Central memory CD4-positive, alpha-beta T cell (primary cell): ENCODE results near the gene DHX30.
"Not testable (repeated sequence)": the region's sequence is repeated elsewhere in the genome, so short reads cannot be mapped to it uniquely, and the experiment has no call there.

Experiments used
- DNase-seq: peaks from one replicate; pipeline ENCODE4 v3.0.0; 2022
- total RNA-seq, 3 experiments: gene quantifications; one replicate each; lab custom pipeline; 2026; lab: John Stamatoyannopoulos, UW

Gene DHX30, protein sequence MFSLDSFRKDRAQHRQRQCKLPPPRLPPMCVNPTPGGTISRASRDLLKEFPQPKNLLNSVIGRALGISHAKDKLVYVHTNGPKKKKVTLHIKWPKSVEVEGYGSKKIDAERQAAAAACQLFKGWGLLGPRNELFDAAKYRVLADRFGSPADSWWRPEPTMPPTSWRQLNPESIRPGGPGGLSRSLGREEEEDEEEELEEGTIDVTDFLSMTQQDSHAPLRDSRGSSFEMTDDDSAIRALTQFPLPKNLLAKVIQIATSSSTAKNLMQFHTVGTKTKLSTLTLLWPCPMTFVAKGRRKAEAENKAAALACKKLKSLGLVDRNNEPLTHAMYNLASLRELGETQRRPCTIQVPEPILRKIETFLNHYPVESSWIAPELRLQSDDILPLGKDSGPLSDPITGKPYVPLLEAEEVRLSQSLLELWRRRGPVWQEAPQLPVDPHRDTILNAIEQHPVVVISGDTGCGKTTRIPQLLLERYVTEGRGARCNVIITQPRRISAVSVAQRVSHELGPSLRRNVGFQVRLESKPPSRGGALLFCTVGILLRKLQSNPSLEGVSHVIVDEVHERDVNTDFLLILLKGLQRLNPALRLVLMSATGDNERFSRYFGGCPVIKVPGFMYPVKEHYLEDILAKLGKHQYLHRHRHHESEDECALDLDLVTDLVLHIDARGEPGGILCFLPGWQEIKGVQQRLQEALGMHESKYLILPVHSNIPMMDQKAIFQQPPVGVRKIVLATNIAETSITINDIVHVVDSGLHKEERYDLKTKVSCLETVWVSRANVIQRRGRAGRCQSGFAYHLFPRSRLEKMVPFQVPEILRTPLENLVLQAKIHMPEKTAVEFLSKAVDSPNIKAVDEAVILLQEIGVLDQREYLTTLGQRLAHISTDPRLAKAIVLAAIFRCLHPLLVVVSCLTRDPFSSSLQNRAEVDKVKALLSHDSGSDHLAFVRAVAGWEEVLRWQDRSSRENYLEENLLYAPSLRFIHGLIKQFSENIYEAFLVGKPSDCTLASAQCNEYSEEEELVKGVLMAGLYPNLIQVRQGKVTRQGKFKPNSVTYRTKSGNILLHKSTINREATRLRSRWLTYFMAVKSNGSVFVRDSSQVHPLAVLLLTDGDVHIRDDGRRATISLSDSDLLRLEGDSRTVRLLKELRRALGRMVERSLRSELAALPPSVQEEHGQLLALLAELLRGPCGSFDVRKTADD
- 113 to 312 (median 126) reads per million in 3 experiments for total RNA-seq

DNA sequence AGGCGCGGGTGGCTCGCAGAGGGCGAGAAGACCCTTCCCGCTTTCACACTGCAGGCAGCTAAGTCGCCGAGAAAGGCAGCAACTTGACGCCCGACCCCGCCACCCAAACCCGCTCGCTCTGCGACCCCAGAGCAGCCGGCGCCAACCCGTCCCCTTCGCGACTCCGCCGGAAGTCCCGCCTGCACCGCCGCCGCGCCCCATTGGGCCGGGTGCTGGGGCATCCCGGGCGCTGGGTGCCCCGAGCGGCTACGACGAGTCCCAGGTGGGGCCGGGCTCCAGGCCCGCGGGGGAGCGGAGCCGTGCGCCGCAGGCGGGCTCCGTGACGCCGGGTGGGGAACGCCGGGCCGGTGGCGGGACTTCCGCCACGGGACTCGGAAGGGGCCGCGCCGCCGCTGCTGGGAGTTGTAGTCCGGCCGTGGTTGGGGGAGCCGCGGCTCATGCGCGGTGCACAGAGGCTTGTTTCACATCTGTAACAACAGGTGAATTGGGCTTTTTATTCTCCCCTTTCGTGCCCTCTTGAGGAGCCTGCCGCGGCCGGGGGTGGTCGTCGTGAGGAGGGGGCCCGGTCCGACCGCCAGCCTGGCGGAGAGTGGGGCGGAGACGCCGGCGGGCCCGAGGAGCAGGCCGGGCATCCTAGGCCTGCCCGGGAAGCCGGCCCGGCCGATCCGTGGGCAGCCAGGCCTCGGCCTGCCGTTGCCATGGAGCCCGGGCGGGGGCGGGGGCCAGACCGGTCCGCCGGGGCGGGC lies at the start of gene DHX30:
DHX30 (plus strand) TSS at position 405 of the 746 bp plus-strand sequence. CDS start 7,546 bp downstream, outside the sequence.
- DNase-seq, result peak; percentile 83

DNA sequence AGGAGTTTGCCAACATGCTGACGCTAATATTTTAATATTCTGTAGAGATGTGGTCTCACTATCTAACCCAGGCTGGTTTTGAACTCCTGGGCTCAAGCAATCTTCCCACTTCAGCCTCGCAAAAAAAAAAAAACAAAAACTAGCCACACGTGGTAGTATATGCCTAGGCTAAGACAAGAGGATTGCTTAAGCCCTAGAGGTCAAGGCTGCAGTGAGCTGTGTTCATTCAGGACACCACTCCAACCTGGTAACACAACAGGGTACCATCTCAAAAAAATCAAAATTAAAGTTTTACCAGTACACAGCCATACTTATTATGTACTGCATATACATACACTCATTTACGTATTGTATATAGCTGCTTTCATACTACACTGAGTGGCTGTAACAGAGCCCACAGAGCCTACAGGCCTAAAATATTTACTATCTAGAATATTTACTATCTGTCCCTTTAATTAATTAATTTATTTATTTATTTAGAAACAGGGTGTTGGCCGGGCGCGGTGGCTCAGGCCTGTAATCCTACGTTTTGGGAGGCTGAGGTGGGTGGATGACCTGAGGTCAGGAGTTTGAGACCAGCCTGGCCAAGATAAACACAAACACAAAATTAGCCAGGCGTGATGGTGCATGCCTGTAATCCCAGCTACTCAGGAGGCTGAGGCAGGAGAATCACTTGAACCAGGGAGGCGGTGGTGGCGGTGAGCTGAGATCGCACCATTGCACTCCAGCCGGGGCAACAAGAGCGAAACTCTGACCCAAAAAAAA lies 44.5 kb upstream of the DHX30 start:
- no peak for DNase-seq

DNA sequence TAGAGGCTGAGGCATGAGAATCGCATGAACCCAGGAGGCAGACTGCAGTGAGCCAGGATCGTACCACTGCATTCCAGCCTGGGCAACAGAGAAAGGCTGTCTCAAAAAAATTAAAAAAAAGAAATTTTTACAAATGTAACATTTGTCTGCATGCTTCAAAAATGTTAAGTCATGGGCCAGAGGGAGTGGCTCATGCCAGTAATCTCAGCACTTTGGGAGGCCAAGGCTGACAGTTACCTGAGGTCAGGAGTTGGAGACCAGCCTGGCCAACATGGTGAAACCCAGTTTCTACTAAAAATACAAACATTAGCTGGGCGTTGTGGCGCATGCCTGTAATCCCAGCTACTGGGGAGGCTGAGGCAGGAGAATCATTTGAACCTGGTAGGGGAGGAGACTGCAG lies 42.7 kb upstream of the DHX30 start:
- not testable (repeated sequence) for DNase-seq

DNA sequence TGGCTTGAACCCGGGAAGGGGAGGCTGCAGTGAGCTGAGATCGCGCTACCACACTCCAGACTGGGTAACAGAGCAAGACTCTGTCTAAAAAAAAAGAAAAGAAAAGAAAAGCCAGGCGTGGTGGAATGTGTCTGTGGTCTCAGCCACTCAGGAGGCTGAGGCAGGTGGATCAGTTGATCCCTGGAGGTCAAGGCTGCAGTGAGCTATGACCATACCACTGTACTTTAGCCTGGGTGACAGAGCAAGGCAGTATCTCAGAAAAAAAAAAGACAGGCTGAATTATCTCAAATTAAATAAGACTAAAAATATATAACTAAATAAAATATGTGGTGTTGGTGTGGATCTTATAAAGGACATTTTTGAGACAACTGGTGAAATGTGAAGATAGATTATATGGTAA lies 41.9 kb upstream of the DHX30 start:
- DNase-seq, result no peak

DNA sequence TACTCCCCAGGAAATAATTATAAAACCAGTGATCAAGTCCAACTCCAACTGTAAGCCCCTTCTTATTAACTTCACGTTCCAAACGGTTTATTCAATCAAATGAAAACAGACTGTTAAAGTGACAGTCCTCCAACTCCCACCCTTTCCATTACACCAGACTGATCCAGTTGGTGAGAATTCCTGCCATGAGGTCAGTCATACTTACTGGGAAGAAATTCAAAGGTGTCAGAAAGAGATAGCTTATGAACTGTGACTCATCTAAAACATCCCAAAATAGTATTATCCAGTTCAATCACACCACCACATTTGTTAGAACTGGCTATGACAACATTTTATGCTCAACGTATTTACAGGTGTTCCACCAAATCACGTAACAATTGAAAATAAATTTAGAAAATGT lies 40.7 kb upstream of the DHX30 start:
- no peak for DNase-seq

DNA sequence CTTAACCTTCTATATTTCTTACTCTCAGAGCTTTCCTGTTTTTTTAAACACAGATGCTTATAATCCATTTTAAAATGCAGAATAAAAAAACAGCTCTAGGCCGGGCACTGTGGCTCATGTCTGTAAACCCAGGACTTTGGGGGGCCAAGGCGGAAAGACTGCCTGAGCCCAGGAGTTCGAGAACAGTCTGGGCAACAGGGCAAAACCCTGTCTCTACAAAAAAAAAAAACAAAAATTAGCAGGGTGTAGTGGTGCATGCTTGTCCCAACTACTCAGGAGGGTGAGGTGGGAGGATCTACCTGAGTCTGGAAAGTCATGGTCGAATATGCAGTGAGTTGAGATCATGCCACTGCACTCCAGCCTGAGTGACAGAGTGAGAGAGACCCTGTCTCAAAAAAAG lies 36.8 kb upstream of the DHX30 start:
- no peak for DNase-seq

DNA sequence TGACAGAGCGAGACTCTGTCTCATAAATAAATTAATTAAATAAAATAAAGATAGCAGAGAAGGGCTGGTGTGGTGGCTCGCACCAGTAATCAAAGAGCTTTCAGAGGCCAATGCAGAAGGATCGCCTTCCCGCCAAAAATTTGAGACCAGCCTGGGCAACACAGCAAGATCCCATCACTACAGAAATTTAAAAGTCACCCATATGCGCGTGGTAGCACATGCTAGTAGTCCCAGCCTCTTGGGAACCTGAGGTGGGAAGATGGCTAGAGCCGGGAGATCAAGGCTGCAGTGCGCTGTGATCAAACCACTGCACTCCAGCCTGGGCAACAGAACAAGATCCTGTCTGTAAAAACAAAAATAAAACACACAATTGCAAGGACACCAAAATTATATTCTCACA lies 30.9 kb upstream of the DHX30 start:
- no peak for DNase-seq

DNA sequence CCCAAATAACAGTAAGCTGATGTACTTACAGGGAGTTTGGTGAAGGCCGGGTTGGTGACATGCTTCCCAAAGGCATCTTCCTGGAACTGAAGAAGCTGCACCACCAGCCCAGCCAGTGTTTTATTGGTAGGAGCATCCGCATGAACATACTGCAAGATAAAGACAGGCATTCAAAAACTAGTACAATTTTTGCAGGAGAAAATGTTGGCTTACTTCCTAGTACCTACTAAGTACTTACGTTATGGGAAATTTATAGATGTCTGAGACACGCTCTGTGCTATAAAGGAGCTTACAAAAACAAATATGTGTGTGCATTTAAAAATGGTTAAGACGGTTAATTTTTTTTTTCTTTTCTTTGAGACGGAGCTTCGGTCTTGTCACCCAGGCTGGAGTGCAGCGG lies 30.1 kb upstream of the DHX30 start:
- DNase-seq, result no peak

DNA sequence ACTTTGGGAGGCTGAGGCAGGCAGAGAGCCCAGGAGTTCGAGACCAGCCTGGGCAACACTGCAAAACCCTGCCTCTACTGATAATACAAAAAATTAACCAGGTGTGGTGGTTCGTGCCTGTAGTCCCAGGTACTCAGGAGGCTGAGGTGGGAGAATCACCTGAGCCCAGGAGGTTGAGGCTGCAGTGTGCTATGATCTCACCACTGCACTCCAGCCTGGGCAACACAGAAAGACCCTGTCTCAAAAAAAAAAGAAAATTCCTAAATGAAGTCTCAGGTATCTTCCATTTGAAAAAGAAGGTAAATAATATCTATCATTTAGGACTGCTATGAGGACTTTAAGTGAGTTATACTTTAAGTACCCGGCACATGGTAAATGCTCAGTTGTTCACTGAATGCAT lies 24.2 kb upstream of the DHX30 start:
- DNase-seq, result no peak

DNA sequence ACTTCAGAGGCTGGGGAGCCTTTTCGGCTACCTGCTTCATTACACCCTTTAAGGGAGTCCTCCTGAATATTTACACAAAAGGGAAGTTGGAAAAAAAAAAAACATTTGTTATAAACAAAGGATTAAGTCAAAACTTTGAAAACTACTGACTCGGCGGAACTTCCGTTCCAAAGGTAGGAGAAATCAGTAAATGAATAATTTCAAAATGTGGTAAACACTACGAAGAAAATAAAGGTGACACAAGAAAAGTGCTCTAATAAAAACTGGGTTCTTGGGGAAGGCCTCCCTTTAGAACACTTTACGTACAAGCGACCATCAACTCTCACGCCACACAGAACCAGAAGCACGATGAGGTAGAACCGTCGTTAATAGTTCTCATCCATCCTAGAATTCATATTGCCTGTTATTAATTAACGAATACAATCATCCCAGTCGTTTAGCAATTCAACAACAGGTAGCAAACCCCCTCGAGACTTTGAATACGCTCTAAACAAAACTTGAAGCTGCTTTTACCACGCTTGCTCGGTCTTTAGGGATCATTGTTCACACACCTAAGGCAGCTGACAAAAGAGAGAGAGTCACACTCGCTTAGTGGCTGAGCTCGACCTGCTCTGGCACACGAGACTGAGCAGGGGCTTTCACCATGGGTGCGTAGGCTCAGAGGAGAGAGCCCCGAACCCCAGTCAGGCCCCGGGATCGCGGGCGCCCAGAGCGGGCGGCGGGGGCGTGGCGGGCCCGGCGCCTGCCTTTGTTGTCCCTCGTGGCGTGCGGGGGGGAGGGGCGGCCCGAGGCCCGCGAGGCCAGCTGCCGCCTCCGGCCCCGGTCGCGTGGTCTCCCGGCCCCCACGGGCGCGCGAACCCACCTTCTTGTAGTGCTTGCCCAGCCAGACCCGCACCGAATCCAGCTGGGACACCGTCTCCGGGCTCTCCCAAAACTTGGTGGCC lies 21.9 kb upstream of the DHX30 start:
- peak; percentile 66 for DNase-seq

DNA sequence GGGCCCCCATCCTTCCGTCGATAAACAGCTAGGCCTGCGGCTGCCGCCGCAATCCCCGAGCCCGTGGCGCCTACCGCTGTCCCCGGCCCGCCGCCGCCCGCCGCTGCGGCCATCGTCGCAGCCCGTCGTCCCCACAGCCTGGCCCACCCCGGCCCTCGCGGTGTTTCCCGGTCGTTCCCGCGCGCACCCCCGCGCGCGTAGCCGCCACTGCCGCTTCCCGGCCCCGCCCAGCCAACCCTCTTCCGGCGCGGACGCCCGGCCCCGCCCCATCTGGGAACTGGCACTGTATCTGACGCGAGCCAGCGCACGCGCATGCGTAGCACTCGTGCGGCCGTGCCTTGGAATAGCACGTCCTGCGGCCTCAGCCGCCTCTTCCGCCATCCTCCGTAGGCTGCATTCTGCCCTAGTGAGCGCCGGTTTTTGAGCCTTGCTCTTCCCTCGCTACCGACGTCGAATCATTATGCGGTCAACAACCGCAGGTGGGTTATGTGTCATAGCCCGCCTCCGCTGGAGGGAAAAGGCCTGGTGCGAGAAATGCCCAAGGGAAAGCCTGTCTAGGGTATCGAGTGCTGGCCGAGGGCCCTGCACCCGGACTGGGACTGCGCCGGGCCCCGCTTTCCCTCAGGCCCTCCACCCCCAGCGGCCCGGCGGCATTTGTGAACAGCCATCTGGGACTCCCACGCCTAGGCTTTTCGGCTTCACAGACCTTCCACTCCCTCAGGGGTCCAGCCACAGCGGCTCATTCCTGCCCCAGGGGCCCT lies 21.1 kb upstream of the DHX30 start, which contains the start of gene SMARCC1:
SMARCC1 (minus strand) TSS at position 209 of the 761 bp plus-strand sequence; CDS start at position 113, 96 bp downstream.
- peak; percentile 97 for DNase-seq

DNA sequence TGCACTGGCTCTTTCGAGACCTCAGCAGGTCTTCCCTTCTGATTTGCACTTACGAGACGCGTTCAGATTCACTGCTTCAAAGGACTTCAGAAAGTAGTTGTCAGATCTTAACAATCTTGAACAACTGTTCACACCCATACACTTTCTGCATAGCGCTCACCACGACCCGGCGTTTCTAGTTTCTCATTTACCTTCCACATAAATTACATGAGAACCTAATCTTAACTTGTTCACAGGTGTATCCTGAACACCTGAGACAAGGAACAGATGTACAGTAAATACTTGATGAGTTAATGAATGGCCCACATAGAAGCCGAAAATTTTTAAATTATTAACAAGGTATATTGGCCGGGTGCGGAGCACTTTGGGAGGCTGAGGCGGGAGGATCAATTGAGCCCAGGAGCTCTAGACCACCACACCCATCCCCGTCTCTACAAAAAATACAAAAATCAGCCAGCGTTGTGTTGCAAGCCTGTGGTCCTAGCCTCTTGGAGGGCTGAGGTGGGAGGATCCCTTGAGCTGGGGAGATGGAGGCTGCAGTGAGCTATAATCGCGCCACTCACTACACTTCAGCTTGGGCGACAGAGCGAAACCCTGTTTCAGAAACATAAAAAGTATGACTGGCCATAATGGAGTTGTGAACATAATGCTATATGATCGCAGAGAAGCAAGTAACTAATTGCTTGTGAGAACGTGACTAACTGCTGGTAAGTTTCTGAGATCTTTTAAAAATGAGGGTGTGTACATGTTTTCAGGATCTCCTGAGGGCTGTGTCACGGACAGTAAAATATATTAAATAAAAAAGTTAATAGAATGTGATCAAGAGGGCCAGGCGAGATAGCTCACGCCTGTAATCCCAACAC lies 20.3 kb upstream of the DHX30 start:
- no peak for DNase-seq

DNA sequence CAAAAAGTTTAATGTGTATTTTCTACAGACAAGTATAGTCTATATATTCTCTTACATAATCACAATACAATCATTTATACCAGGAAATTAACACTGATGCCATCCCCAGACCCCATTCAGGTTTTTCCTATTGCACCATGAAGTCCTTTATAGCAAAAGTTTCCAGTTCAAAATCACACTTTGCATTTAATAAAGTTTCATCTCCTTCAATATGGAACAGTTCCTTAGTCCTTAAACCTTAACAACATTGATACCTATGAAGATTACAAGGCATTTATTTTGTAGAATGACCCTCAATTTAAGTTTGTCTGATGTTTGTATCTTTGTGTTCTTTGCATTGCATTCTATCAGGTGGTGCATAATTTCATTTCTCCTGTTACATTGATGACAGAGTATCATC lies 19.3 kb upstream of the DHX30 start:
- no peak for DNase-seq

DNA sequence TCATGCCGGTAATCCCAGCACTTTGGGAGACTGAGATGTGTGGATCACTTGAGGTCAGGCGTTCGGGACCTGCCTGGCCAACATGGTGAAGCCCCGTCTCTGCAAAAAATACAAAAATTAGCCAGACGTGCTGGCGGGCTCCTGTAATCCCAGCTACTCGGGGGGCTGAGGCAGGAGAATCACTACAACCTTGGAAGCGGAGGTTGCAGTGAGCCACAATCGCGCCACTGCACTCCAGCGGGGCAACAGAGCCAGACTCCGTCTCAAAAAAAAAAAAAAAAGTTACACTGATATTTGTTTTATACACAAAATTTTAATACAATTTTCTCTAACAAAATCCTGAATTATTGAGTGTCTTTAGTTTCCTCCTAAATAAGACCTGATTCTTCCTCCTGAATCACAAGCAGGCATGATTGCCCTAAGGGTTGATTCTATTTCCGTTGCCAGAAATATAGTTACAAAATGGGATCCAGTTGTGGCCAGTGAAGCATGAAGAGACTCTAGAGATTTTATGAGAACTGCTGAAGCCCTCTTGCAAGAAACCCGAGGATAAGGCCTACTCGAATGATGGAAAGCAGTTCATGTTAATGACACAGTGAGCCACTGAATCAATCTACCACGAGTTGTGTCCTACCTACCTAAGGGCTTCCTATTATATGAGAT lies 11.6 kb upstream of the DHX30 start:
- no peak for DNase-seq

DNA sequence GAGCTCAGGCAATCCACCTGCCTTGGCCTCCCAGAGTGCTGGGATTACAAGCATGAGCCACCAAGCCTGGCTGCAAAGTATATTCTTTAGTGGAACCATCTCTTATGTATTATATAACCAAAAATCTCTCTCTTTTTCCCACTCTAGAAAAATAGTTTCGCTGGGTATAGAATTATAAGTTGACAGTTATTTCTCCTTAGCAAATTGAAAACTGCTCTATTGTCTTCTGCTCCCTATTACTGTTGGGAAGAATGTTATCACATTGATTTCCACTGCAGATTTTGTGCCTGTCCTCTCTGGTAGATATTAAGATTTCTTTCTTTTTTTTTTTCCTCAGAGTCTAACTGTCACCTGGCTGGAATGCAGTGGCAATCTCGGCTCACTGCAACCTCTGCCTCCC lies 10.2 kb upstream of the DHX30 start:
- no peak for DNase-seq

DNA sequence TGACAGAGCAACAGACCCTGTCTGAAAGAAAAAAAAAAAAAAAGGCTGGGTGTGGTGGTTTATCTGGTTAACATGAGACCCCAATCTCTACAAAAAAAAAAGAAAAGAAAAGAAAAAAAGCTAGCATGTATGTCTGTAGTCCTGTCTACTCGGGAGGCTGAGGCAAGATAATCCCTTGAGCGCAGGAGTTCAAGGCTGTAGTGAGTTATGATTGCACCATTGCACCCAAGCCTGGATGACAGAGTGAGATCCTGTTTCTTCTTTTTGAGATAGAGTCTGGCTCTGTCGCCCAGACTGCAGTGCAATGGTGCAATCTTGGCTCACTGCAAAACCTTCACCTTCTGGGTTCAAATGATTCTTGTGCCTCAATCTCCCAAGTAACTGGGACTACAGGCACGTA lies 8.4 kb upstream of the DHX30 start:
- DNase-seq, result no peak

DNA sequence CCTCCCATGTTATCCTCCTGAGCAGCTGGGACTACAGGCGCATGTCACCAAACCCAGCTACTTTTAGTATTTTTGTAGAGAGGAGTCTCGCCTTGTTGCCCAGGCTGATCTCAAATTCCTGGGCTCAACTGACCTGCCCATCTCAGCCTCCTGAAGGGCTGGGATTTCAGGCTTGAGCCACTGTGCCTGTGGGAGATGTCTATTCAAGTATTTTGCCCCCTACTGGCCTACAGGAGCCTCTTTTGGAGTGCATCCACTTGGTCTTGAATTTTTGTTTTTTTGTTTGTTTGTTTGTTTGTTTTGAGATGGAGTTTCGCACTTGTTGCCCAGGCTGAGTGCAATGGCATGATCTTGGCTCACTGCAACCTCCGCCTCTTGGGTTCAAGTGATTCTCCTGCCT lies 3.2 kb upstream of the DHX30 start:
- no peak for DNase-seq

DNA sequence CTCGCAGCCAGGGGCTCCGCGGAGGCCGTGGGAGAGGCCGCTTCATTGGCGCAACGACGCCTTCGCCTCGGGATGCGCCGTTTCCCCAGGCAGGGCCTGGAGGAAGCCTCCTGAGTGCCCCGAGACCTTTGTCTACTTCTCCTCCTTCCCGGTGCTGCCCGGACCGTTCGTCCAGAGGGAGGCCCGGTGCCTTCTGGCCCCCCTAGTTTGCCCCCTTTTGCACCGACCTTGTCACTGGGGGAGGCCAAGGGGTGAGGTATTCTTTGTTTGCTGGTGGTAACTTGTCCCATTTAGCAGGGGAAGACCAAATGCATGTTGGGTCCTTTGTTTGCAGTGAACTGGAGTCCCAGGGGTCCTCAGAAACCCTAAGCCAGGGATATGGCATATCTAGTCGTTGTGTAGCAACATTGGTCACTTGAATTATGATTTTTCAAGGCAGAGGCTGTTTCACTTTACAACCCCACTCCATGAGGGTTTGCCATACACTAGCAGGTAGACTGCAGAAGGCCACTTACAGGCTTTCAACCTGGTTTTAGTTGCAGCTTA lies 615 bp downstream of the DHX30 start:
- DNase-seq, result no peak
